Measurements from ENCODE around the gene MYPN. TPM values are rescaled to one million over a fixed set of nuclear protein-coding genes. Genes with fewer than 3 reads are reported as not detected.

MYPN gene
- total RNA-seq, 1 experiment from 2014 or later, result not detected

DNA sequence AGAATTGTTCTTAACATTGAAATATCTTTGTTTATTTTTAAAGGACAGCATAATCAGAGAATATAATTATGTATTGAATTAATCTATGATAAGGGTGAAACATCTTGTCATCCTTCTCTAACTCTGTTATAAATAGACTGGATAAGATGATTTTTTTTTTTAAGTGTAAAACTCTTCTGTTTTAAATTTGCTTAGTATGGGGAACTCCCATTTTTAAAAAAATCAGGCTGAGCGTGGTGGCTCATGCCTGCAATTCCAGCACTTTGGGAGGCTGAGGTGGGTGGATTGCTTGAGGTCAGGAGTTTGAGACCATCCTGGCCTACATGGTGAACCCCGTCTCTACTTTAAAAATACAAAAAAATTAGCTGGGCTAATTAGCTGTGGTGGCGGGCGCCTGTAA, 24.8 kb upstream of the MYPN start:
- H4K8ac ChIP-seq (replicated peaks; ENCODE audit: insufficient read length, low read depth, low read length), result no peak overlapping the region
- H3K23ac ChIP-seq (ENCODE audit: insufficient read length, low read depth, low read length), result no peak overlapping the region
- no peak overlapping the region for H3T11ph ChIP-seq (ENCODE audit: low read length)
- H3K27me3 ChIP-seq (ENCODE audit: insufficient read depth, low read length), result no peaks in the 10 kb centered on the region
- H3K9ac ChIP-seq (ENCODE audit: extremely low read depth, insufficient read length, low read length), result no peak overlapping the region
- Mint-ChIP-seq H3K36me3 (ENCODE audit: insufficient read depth in 1 of 3, low read depth in 3 of 3) (no peaks in the 10 kb centered on the region), H3K4me3 (no peak overlapping the region), H3K27me3 (ENCODE audit: low read depth) (no peaks in the 10 kb centered on the region), H3K27ac (no peak overlapping the region), H3K9me3 (no peaks in the 10 kb centered on the region), H3K4me1 (peaks cover 31% of the 10 kb centered on the region in 2 experiments)
- no peak overlapping the region for H2BK20ac ChIP-seq (ENCODE audit: low read depth, low read length, poor library complexity, severe bottlenecking)
- no peak overlapping the region for H3K14ac ChIP-seq (ENCODE audit: insufficient read depth, low read length)
- no peaks in the 10 kb centered on the region for H3K79me1 ChIP-seq (ENCODE audit: insufficient read depth, low read depth, low read length, poor library complexity, severe bottlenecking)
- H3K4ac ChIP-seq (ENCODE audit: low read depth, low read length), result no peak overlapping the region
- no peaks in the 10 kb centered on the region for H3K79me2 ChIP-seq (ENCODE audit: insufficient read depth, low read length)
- H3K18ac ChIP-seq (ENCODE audit: insufficient read length, low read depth, low read length), result no peak overlapping the region
- no peak overlapping the region for H3K27ac ChIP-seq (ENCODE audit: insufficient read length, low read depth, low read length)
- H3K56ac ChIP-seq (ENCODE audit: insufficient read length, low read depth, low read length), result no peak overlapping the region
- H3K4me1 ChIP-seq (ENCODE audit: insufficient read depth, low read length), result peaks cover 3% of the 10 kb centered on the region; the same call in 1 of the 2 replicates
- no peak overlapping the region for H2AK5ac ChIP-seq (ENCODE audit: insufficient read length, low read length)
- no peak for DNase-seq
- H3K9me3 ChIP-seq (ENCODE audit: control insufficient read depth, low read depth, low read length), result no peaks in the 10 kb centered on the region
- H4K5ac ChIP-seq (ENCODE audit: insufficient read length, low read depth, low read length), result no peak overlapping the region
- no peak overlapping the region for H2BK120ac ChIP-seq (ENCODE audit: low read depth, low read length, poor library complexity, severe bottlenecking)
- no peak overlapping the region for H2AFZ ChIP-seq (ENCODE audit: low read length)
- H2BK15ac ChIP-seq (ENCODE audit: low read depth, low read length), result no peak overlapping the region
- no peaks in the 10 kb centered on the region for H4K20me1 ChIP-seq (ENCODE audit: control insufficient read depth, insufficient read depth, insufficient read length)
- no peak overlapping the region for H2BK12ac ChIP-seq (ENCODE audit: insufficient read length, low read depth, low read length)
- H2BK5ac ChIP-seq (ENCODE audit: insufficient read length, low read length), result no peak overlapping the region
- H3K23me2 ChIP-seq (ENCODE audit: insufficient read length, low read depth, low read length, poor library complexity, severe bottlenecking), result no peaks in the 10 kb centered on the region
- no CpG with 5 or more reads among the region's 4 CpGs for WGBS (ENCODE audit: extremely low coverage, insufficient read length, low lambda C conversion rate)
- TF ChIP-seq, protein P1, sequence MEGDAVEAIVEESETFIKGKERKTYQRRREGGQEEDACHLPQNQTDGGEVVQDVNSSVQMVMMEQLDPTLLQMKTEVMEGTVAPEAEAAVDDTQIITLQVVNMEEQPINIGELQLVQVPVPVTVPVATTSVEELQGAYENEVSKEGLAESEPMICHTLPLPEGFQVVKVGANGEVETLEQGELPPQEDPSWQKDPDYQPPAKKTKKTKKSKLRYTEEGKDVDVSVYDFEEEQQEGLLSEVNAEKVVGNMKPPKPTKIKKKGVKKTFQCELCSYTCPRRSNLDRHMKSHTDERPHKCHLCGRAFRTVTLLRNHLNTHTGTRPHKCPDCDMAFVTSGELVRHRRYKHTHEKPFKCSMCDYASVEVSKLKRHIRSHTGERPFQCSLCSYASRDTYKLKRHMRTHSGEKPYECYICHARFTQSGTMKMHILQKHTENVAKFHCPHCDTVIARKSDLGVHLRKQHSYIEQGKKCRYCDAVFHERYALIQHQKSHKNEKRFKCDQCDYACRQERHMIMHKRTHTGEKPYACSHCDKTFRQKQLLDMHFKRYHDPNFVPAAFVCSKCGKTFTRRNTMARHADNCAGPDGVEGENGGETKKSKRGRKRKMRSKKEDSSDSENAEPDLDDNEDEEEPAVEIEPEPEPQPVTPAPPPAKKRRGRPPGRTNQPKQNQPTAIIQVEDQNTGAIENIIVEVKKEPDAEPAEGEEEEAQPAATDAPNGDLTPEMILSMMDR (conservative IDR thresholded peaks at IDR 0.05), result no peak
- H3K4me2 ChIP-seq (ENCODE audit: insufficient read depth, insufficient read length, low read length), result no peak overlapping the region
- no peak overlapping the region for H4K91ac ChIP-seq (ENCODE audit: insufficient read length, low read depth, low read length)

Measured in H9 (cell line).